ENCODE data around the gene MIB2.
"Not testable (repeated sequence)": the region's sequence is repeated elsewhere in the genome, so short reads cannot be mapped to it uniquely, and the experiment has no call there.

The MIB2 gene

GRCh38 chr1:1627829-1628753 lies 12.8 kb downstream of the MIB2 start:
- DNase-seq, result no peak

GRCh38 chr1:1628754-1629429 lies 13.6 kb downstream of the MIB2 start:
- peak; percentile 25 for DNase-seq

GRCh38 chr1:1629430-1630190 lies 14.3 kb downstream of the MIB2 start:
- DNase-seq, result peak; percentile 79

DNA sequence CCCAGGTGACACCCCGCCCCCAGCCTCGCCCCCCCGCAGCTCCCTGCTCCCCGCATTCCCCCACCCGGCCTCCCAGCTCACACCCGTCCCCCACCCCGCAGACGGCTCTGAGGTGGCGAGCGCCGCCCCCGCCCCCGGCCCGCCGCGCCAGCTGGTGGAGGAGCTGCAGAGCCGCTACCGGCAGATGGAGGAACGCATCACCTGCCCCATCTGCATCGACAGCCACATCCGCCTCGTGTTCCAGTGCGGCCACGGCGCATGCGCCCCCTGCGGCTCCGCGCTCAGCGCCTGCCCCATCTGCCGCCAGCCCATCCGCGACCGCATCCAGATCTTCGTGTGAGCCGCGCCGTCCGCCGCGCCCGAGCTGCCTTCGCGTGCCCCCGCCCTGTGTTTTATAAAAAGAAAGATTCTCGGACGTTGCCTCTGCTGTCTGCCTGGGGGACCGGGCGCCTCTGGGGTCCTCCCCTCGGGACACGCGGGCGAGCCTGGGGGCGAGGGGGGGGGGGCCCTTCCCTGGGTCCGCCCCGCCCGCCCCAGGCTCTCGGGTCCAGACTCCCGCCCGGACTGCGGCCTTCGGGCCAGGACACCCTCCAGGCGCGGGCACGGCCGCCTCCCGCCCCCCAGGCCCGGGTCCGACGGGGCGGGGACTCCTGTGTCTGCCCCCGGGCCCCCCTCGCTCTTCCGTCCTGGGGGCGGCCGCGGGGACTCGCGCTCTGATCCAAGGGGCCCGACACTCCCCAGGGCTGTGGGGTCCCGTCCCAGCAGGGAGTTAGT lies 15.1 kb downstream of the MIB2 start:
- DNase-seq, result peak; percentile 84

DNA sequence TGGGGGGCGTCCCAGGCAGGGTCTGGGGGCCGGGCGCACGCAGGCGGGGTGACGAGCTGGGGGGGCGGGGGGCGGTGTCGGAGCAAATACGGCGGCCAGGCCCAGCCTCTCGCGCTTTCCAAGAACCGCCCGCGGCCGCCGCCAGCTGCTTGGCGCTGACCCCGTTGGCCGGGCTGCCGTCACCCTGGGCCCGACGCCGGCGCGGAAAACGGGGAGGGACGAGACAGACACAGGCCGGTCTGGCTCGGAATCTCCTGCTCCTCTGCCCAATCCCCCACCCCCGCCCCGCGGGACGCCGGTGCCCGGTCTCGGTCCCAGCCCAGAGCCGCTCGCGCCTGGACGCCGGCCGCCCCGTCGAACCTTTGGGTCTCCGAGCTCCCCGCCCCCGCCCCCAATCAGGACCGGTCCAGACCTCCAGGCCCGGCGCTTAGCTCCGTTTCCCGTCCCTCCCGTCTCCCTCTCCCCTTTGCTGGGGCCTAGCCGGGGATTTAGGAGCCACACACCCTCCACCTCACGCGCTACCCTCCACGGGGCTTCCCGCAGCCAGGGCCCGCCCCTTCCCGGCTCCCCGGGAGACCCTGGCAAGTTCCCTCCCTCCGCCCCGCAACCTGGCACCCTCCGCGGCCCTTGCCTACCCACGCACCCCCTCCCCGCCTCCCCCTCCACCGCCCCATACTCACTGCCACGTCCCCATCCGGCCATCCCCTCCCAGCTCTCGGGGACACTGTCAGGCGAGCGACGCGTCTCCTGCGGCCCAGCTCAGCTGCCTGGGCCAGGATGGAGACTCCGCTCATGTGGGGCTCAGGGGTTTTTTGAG lies 15.9 kb downstream of the MIB2 start:
- peak; percentile 29 for DNase-seq

GRCh38 chr1:1631782-1632420 lies 16.6 kb downstream of the MIB2 start, which contains the start of gene MMP23B:
MMP23B (plus strand) TSS chr1:1632173; CDS start chr1:1632219, 46 bp downstream.
- DNase-seq, result no peak

DNA sequence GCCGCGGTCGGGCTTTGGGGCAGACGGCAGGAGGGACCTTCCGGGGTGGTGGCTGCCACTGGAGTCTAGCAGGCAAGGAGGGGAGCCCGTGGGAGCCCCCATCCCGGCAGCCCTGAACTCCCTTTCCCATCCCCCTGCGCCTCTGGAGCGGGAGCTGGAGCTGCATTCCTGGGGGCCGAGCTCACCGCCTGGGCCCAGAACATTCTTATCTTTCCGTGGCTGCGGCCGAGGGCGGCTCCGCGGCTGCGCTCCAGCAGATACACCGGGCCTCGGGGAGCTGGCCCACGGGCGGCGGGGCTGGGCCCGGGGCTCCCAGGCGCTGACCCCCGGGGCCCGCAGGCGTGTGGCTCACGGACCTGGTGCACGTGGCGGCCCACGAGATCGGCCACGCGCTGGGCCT lies 18.1 kb downstream of the MIB2 start:
- DNase-seq, result not testable (repeated sequence)

GRCh38 chr1:1634613-1635012 lies 19.3 kb downstream of the MIB2 start:
- not testable (repeated sequence) for DNase-seq

GRCh38 chr1:1636621-1637478 lies 21.6 kb downstream of the MIB2 start:
- not testable (repeated sequence) for DNase-seq

GRCh38 chr1:1637479-1637875 lies 22.2 kb downstream of the MIB2 start:
- not testable (repeated sequence) for DNase-seq

GRCh38 chr1:1638528-1638927 lies 23.2 kb downstream of the MIB2 start:
- not testable (repeated sequence) for DNase-seq

DNA sequence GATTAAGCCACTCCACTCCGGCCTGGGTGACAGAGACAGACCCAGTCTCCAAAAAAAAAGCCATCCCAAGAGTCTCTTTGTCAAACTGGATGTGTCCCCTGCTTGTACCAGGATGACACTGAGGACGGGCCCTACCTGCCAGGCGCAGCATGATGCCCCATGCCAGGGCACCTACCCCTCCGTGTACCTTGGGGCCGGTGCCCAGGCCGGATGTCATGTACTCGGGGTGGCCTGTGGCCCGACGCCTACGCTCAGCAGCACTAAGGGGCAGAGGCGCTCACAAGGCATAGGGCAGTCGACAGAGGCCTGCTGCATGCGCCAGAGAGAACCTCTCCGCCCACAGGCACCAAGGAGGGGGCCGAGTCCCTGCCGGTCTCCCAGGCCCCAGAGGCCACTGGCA lies 24.1 kb downstream of the MIB2 start:
- DNase-seq, result not testable (repeated sequence)

GRCh38 chr1:1640081-1640480 lies 24.8 kb downstream of the MIB2 start:
- DNase-seq, result not testable (repeated sequence)

DNA sequence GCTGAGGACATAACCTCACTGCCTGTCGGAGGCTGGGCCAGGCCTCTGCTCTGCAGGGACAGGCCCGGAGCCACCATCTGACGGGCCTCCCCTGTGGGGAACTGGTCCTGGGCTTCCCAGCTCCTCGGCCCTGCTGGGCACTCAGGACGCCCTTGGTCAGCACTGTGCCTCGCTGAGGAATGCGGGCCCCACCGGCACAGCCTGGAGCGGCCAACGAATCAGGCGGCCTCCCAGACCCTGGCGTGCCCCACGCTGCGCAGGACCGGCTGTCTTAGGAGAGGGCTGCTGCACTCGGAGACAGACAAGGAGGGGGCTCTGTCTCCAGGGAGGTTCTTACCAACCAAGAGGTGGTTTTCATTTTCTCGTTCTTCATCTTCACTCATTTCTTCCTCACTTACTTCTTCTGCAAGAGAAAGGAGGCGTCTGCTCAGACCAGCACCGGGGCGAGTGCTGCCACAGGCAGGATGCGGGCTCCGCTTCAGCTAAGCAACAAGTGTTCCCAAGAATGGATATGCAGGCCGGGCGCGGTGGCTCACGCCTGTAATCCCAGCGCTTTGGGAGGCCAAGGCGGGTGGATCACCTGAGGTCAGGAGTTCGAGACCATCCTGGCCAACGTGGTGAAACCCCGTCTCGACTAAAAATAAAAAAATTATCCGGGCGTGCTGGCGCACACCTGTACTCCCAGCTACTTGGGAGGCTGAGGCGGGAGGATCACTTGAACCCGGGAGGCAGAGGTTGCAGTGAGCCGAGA lies 25.6 kb downstream of the MIB2 start:
- DNase-seq, result not testable (repeated sequence)

DNA sequence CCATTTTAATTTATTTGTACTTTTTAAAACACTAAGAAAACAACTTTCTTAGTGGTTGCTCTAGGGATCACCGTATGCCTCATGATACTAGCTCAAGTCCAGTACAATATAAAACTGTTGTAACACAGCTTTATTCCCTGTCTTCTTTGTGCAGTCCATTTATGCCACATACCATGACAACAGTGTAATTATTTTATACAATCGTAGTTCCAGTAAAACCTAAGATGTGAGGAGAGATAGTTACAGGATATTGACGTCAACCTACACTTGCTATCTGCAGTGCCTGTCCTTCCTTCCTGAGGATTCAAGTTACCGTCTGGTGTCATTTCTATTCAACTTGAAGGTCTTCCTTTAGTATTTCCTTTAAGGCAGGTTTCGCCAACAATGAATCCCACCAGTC lies 31.0 kb downstream of the MIB2 start:
- not testable (repeated sequence) for DNase-seq

GRCh38 chr1:1647567-1648241 lies 32.4 kb downstream of the MIB2 start:
- DNase-seq, result not testable (repeated sequence)

GRCh38 chr1:1648265-1648664 lies 33.0 kb downstream of the MIB2 start:
- not testable (repeated sequence) for DNase-seq

All from effector CD8-positive, alpha-beta T cell (primary cell).